PC-9 (cell line): Measurements from ENCODE around the gene JDP2. TPM values are rescaled to one million over a fixed set of nuclear protein-coding genes. Genes with fewer than 3 reads are reported as not detected.

ENCODE experiments used
- BruUV-seq: library from RNA; stranded (reverse); fragments of 400-500 nt; replicated peaks from 2 replicates; lab custom pipeline; 2021; lab: Mats Ljungman, UMichigan
- CTCF ChIA-PET: fragments of 300-600 bp; sonication (Branson Sonifier 250); formaldehyde crosslinking; loops from one replicate; lab custom pipeline; 2022; ENCODE audit warnings: antibody characterized with exemption; lab: Charles Lee
- POLR2A ChIA-PET: fragments of 300-600 bp; sonication (Branson Sonifier 250); formaldehyde crosslinking; loops from one replicate; lab custom pipeline; 2022; ENCODE audit warnings: antibody characterized with exemption; ENCODE audit not compliant: unreplicated experiment; lab: Charles Lee
- DNase-seq, 2 experiments: peaks; one replicate each; pipeline versions ENCODE4 v3.0.0 to v3.0.0-alpha.2; 2015 to 2022; ENCODE audit warnings: mixed read lengths in 1 of 2
- H2AFZ ChIP-seq: fragments of 200-600 bp; sonication (generic); 2 replicates; pipeline ENCODE4 v1.8.1; 2017; ENCODE audit warnings: antibody characterized with exemption
- H3F3A ChIP-seq: fragments of 200-600 bp; sonication (generic); 2 replicates; pipeline ENCODE4 v1.8.1; 2017; ENCODE audit warnings: antibody characterized with exemption, mild to moderate bottlenecking, low read depth; ENCODE audit not compliant: insufficient read depth
- H3K27ac ChIP-seq: fragments of 200-600 bp; sonication (generic); 2 replicates; pipeline ENCODE4 v1.6.1; 2016; ENCODE audit warnings: mixed run types
- H3K27me3 ChIP-seq: fragments of 200-600 bp; sonication (generic); 2 replicates; pipeline ENCODE4 v1.6.1; 2016; ENCODE audit warnings: low read depth, mixed run types; ENCODE audit not compliant: insufficient read depth
- H3K36me3 ChIP-seq: fragments of 200-600 bp; sonication (generic); 2 replicates; pipeline ENCODE4 v1.6.1; 2016; ENCODE audit warnings: low read depth, mixed run types
- H3K4me1 ChIP-seq: fragments of 200-600 bp; sonication (generic); replicated peaks from 2 replicates; pipeline ENCODE4 v1.6.1; 2016; ENCODE audit warnings: mixed run types; ENCODE audit not compliant: insufficient read depth
- H3K4me2 ChIP-seq: fragments of 200-600 bp; sonication (generic); 2 replicates; pipeline ENCODE4 v1.6.1; 2017; ENCODE audit warnings: mixed run types
- H3K4me3 ChIP-seq: fragments of 200-600 bp; sonication (generic); 2 replicates; pipeline ENCODE4 v1.6.1; 2016; ENCODE audit warnings: mixed run types
- H3K79me2 ChIP-seq: fragments of 200-600 bp; sonication (generic); 2 replicates; pipeline ENCODE4 v1.6.1; 2017; ENCODE audit warnings: low read depth, mixed run types
- H3K9me2 ChIP-seq: fragments of 200-600 bp; sonication (generic); 2 replicates; pipeline ENCODE4 v1.8.1; 2017; ENCODE audit warnings: mild to moderate bottlenecking; ENCODE audit not compliant: insufficient read depth
- H3K9me3 ChIP-seq: fragments of 200-600 bp; sonication (generic); 2 replicates; pipeline ENCODE4 v1.8.1; 2016; ENCODE audit warnings: low read depth; ENCODE audit not compliant: insufficient read depth
- H4K20me1 ChIP-seq: fragments of 200-600 bp; sonication (generic); 2 replicates; pipeline ENCODE4 v1.8.1; 2017; ENCODE audit not compliant: insufficient read depth
- EZH2 ChIP-seq: fragments of 200-600 bp; sonication (generic); IDR thresholded peaks from 2 replicates; pipeline ENCODE4 v1.8.0; 2017; ENCODE audit warnings: antibody characterized with exemption, low read depth
- intact Hi-C: fragments of 100-400 bp; cut with micrococcal nuclease; formaldehyde crosslinking; loops from one replicate; pipeline ENCODE4 v1.10.0; 2022; ENCODE audit not compliant: unreplicated experiment
- total RNA-seq: library from RNA; stranded (reverse); gene quantifications from 2 replicates; pipeline ENCODE4 v1.2.3, GENCODE V29; 2021
- TF ChIP-seq, protein P1 (sequence below): fragments of 200-600 bp; sonication (generic); conservative IDR thresholded peaks from 2 replicates; pipeline ENCODE4 v1.6.1; 2017; ENCODE audit warnings: mixed run types, antibody characterized with exemption, mild to moderate bottlenecking, moderate library complexity

JDP2 gene
- total RNA-seq, 1 experiment from 2014 or later, result 186 TPM

DNA sequence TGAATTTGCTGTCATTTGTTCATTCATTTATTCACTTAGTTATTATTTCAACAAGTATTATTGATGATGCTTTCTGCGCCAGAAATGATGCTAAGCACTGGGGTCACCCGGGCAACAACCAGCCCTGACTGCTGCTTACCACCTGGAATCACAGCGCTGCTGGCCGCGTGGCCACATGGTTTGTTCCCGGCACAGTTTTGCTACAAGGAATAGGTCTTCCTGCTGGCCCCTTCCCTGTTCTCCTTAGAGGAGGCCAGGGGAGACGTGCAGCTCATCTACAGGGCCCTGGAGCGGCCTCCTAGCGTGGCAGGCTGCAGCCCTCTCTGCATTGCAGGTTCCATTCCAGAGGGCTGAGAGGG lies 7.0 kb downstream of the JDP2 start:
- Histone ChIP-seq H3F3A (no peaks in the 10 kb centered on the region; the same call in 1 of the 2 replicates), H3K9me2 (no peaks in the 10 kb centered on the region), H3K79me2 (peaks cover 69% of the 10 kb centered on the region), H3K9me3 (no peaks in the 10 kb centered on the region), H4K20me1 (peaks cover 73% of the 10 kb centered on the region), H2AFZ (no peak overlapping the region), H3K4me1 (peaks cover 14% of the 10 kb centered on the region), H3K27me3 (no peaks in the 10 kb centered on the region), H3K27ac (no peak overlapping the region), H3K36me3 (peaks cover 66% of the 10 kb centered on the region), H3K4me2 (no peak overlapping the region), H3K4me3 (no peak overlapping the region)
- DNase-seq, result no peak
- intact Hi-C loops, result no loop called here
- no TSS peak for BruUV-seq
- ChIA-PET CTCF (interaction anchor here (0.6 kb wide), 1 partner anchor 980 kb away, joined by 3 read pairs; no protein-coding TSS in a partner anchor), POLR2A (no interaction called here)
- TF ChIP-seq, protein P1, sequence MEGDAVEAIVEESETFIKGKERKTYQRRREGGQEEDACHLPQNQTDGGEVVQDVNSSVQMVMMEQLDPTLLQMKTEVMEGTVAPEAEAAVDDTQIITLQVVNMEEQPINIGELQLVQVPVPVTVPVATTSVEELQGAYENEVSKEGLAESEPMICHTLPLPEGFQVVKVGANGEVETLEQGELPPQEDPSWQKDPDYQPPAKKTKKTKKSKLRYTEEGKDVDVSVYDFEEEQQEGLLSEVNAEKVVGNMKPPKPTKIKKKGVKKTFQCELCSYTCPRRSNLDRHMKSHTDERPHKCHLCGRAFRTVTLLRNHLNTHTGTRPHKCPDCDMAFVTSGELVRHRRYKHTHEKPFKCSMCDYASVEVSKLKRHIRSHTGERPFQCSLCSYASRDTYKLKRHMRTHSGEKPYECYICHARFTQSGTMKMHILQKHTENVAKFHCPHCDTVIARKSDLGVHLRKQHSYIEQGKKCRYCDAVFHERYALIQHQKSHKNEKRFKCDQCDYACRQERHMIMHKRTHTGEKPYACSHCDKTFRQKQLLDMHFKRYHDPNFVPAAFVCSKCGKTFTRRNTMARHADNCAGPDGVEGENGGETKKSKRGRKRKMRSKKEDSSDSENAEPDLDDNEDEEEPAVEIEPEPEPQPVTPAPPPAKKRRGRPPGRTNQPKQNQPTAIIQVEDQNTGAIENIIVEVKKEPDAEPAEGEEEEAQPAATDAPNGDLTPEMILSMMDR, result no peak
- TF ChIP-seq EZH2, result no peak

DNA sequence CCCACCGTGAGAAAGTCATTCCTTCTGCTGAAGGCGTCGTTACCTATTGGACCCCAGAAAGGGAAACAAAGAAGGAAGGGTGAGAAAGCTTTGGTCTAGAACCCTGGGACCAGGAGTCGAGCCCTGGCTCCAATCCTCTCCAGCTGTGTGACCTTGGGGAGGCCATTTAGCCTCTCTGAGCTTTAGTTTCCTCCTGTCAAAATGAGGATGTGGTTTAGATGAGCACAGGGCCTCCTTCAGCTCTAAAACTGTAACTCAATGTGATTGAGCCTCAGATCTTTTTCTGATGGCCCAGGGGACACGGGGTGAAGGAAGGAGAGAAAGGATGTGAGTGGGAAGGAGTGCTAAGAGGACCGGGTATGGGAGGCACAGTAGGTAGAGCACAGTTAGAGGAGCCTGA lies 7.7 kb downstream of the JDP2 start:
- no peaks in the 10 kb centered on the region for H3K9me2 ChIP-seq
- H4K20me1 ChIP-seq, result peaks cover 73% of the 10 kb centered on the region
- H3K4me1 ChIP-seq, result peaks cover 9% of the 10 kb centered on the region
- H3K9me3 ChIP-seq, result no peaks in the 10 kb centered on the region
- no peak overlapping the region for H3K27ac ChIP-seq
- no TSS peak for BruUV-seq
- no peak overlapping the region for H2AFZ ChIP-seq
- no peaks in the 10 kb centered on the region for H3K27me3 ChIP-seq
- no peaks in the 10 kb centered on the region; the same call in 1 of the 2 replicates for H3F3A ChIP-seq
- ChIA-PET CTCF (interaction anchor here (0.6 kb wide), 1 partner anchor 981 kb away, joined by 3 read pairs; no protein-coding TSS in a partner anchor), POLR2A (no interaction called here)
- no peak for DNase-seq
- intact Hi-C loops, result no loop called here
- no peak for TF ChIP-seq EZH2
- TF ChIP-seq, protein P1, result no peak
- peaks cover 72% of the 10 kb centered on the region for H3K36me3 ChIP-seq
- peaks cover 67% of the 10 kb centered on the region for H3K79me2 ChIP-seq
- H3K4me3 ChIP-seq, result no peak overlapping the region
- no peak overlapping the region for H3K4me2 ChIP-seq

DNA sequence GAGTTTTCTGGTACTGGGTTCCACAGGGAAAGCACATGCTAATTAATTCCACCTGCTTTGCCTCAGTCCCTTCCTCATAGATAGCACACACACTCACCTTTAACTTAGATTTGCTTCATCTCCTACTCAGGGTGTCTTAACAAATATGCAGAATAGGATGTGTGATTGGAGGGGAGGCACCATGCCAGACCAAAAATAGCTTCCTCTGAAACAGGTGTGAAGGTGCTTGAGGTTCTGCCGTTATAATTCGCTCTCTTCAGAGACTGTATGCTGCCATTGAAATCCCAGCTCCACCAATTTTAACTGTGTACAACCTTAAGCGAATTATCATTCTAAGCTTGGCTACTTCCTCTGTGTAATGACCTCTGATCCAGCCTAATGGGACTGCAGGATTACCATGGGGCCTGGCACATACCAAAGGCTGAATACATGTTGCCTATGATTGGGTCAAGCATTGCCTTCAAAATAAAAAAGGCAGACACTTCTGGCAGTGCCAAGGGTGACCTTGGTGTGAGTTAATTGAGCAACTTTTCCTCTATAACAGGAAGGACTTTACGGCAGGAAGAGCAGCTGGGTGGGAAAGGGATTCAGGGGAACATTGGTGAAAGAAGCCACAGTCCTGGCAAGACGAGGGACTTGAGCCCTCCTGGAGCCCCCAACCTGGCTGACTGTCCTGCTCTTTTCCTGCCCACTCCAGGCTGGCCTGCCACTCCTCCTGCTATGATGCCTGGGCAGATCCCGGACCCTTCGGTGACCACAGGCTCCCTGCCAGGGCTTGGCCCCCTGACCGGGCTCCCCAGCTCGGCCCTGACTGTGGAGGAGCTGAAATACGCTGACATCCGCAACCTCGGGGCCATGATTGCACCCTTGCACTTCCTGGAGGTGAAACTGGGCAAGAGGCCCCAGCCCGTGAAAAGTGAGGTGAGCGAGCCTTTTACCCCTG lies 9.7 kb downstream of the JDP2 start:
- Histone ChIP-seq H3K36me3 (peaks cover 79% of the 10 kb centered on the region), H3K4me2 (no peak overlapping the region), H2AFZ (no peak overlapping the region), H3K9me2 (no peaks in the 10 kb centered on the region), H3K27me3 (no peaks in the 10 kb centered on the region), H3K4me3 (no peak overlapping the region), H3K4me1 (peaks cover 21% of the 10 kb centered on the region), H3K79me2 (peaks cover 60% of the 10 kb centered on the region), H3K27ac (no peak overlapping the region), H4K20me1 (peaks cover 57% of the 10 kb centered on the region), H3K9me3 (no peaks in the 10 kb centered on the region), H3F3A (peaks cover 5% of the 10 kb centered on the region; the same call in 1 of the 2 replicates)
- no peak for TF ChIP-seq EZH2
- TF ChIP-seq, protein P1, result no peak
- POLR2A ChIA-PET, result interaction anchor here (0.6 kb wide), 1 partner anchor 37 kb away, joined by 5 read pairs; no protein-coding TSS in a partner anchor
- no peak for DNase-seq
- CTCF ChIA-PET, result interaction anchor here (0.6 to 0.9 kb wide), 2 partner anchors 13 to 327 kb away, joined by 4 read pairs; no protein-coding TSS in a partner anchor
- BruUV-seq, result no TSS peak
- intact Hi-C loops, result no loop called here
